HepG2 (cell line): ENCODE measurements around the gene MLST8.

Experiments
- DNMT3B ChIP-seq: conservative IDR thresholded peaks from 2 replicates; pipeline ENCODE4 v1.6.1; 2016; ENCODE audit warnings: missing biosample characterization, control low read depth
- KDM1A ChIP-seq: IDR thresholded peaks from 2 replicates; pipeline ENCODE4 v1.6.1; 2016; ENCODE audit warnings: missing compliant biosample characterization
- NCOA1 ChIP-seq: sonication (generic); formaldehyde crosslinking; IDR thresholded peaks from 2 replicates; pipeline ENCODE4 v1.9.0; 2021; ENCODE audit warnings: missing genetic modification reagents
- NR2F2 ChIP-seq: IDR thresholded peaks from 2 replicates; pipeline ENCODE4 v1.6.1; 2012; ENCODE audit warnings: low read depth, inconsistent platforms, borderline replicate concordance
- POLR2AphosphoS2 ChIP-seq: IDR thresholded peaks from 2 replicates; pipeline ENCODE4 v1.6.1; 2011; ENCODE audit warnings: low read depth, low read length, improper control_type of control experiment
- POLR2AphosphoS5 ChIP-seq: IDR thresholded peaks from 2 replicates; pipeline ENCODE4 v1.6.1; 2012; ENCODE audit warnings: low read depth, low read length
- RNF219 ChIP-seq: sonication (generic); formaldehyde crosslinking; IDR thresholded peaks from 2 replicates; pipeline ENCODE4 v1.5.0; 2020; ENCODE audit warnings: mild to moderate bottlenecking, missing genetic modification reagents
- SMAD1 ChIP-seq: sonication (generic); formaldehyde crosslinking; IDR thresholded peaks from 2 replicates; pipeline ENCODE4 v1.4.0; 2020; ENCODE audit warnings: missing genetic modification reagents, low read depth, mild to moderate bottlenecking, borderline replicate concordance
- SYNCRIP ChIP-seq: fragments of 200-400 bp; formaldehyde crosslinking; IDR thresholded peaks from 2 replicates; pipeline ENCODE4 v1.6.1; 2018; ENCODE audit warnings: mild to moderate bottlenecking, low read depth, low read length; ENCODE audit not compliant: insufficient read depth
- ZNF407 ChIP-seq: sonication (generic); formaldehyde crosslinking; IDR thresholded peaks from one replicate; pipeline ENCODE4 v1.5.1; 2020; ENCODE audit warnings: mild to moderate bottlenecking, missing genetic modification reagents; ENCODE audit errors: not compliant biosample characterization
- TF ChIP-seq, protein P1 (sequence below): sonication (generic); formaldehyde crosslinking; conservative IDR thresholded peaks from 2 replicates; pipeline ENCODE4 v1.4.0; 2020; ENCODE audit warnings: missing genetic modification reagents
- TF ChIP-seq, protein P2 (sequence below): sonication (generic); formaldehyde crosslinking; IDR thresholded peaks from 2 replicates; pipeline ENCODE4 v1.5.0; 2020; ENCODE audit warnings: missing genetic modification reagents
- TF ChIP-seq, protein P3 (sequence below): sonication (generic); formaldehyde crosslinking; IDR thresholded peaks from 2 replicates; pipeline ENCODE4 v1.5.0; 2020; ENCODE audit warnings: mild to moderate bottlenecking, missing genetic modification reagents, moderate library complexity

GRCh38 chr16:2235695-2236336 lies 30.6 kb downstream of the MLST8 start:
- no peak for TF ChIP-seq KDM1A (CRISPR knock-in tag)
- TF ChIP-seq, protein P1, sequence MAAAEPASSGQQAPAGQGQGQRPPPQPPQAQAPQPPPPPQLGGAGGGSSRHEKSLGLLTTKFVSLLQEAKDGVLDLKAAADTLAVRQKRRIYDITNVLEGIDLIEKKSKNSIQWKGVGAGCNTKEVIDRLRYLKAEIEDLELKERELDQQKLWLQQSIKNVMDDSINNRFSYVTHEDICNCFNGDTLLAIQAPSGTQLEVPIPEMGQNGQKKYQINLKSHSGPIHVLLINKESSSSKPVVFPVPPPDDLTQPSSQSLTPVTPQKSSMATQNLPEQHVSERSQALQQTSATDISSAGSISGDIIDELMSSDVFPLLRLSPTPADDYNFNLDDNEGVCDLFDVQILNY (CRISPR knock-in tag): no peak
- no peak for TF ChIP-seq RNF219 (CRISPR knock-in tag)
- no peak for TF ChIP-seq POLR2AphosphoS2
- TF ChIP-seq ZNF407 (CRISPR knock-in tag): no peak
- TF ChIP-seq SMAD1 (CRISPR knock-in tag): no peak
- no peak for TF ChIP-seq NCOA1 (CRISPR knock-in tag)
- TF ChIP-seq, protein P2, sequence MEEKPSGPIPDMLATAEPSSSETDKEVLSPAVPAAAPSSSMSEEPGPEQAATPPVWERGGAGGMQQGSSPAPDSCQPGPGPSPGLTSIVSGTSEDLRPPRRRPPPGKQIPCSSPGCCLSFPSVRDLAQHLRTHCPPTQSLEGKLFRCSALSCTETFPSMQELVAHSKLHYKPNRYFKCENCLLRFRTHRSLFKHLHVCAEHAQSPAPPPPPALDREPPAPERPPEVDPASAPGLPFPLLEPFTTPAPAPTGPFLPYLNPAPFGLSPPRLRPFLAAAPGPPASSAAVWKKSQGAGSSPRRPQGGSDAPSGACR (CRISPR knock-in tag): no peak
- no peak for TF ChIP-seq POLR2AphosphoS5
- TF ChIP-seq NR2F2: no peak
- no peak for TF ChIP-seq DNMT3B (CRISPR knock-in tag)
- no peak for TF ChIP-seq SYNCRIP
- TF ChIP-seq, protein P3, sequence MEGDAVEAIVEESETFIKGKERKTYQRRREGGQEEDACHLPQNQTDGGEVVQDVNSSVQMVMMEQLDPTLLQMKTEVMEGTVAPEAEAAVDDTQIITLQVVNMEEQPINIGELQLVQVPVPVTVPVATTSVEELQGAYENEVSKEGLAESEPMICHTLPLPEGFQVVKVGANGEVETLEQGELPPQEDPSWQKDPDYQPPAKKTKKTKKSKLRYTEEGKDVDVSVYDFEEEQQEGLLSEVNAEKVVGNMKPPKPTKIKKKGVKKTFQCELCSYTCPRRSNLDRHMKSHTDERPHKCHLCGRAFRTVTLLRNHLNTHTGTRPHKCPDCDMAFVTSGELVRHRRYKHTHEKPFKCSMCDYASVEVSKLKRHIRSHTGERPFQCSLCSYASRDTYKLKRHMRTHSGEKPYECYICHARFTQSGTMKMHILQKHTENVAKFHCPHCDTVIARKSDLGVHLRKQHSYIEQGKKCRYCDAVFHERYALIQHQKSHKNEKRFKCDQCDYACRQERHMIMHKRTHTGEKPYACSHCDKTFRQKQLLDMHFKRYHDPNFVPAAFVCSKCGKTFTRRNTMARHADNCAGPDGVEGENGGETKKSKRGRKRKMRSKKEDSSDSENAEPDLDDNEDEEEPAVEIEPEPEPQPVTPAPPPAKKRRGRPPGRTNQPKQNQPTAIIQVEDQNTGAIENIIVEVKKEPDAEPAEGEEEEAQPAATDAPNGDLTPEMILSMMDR (CRISPR knock-in tag): no peak
